Fibroblast of the aortic adventitia (primary cell): ENCODE measurements around the gene PITPNM3. TPM values are rescaled to one million over a fixed set of nuclear protein-coding genes. Genes with fewer than 3 reads are reported as not detected.
A peak's percentile ranks its signal among the peaks of the same experiment; 100 is the strongest.
"Not testable (repeated sequence)": the region's sequence is repeated elsewhere in the genome, so short reads cannot be mapped to it uniquely, and the experiment has no call there.

Source experiments
- DNase-seq: peaks from one replicate; pipeline ENCODE4 v3.0.0-alpha.2; 2010; ENCODE audit warnings: low read depth
- H3K4me3 ChIP-seq: 2 replicates; pipeline ENCODE4 v1.5.1; 2011; ENCODE audit warnings: low read depth, mild to moderate bottlenecking, control low read depth, low read length, moderate library complexity
- total RNA-seq: library from RNA; depleted of rRNA; stranded (reverse); fragments of >200 nt; gene quantifications from 2 replicates; pipeline ENCODE4 v1.2.3, GENCODE V29; 2012; ENCODE audit warnings: low replicate concordance
- TF ChIP-seq, protein P1 (sequence below): IDR thresholded peaks from 2 replicates; pipeline ENCODE4 v1.5.1; 2011; ENCODE audit warnings: mild to moderate bottlenecking, low read length, control low read depth, inconsistent platforms; ENCODE audit not compliant: insufficient read depth

Gene PITPNM3
- total RNA-seq, 1 donor: 1.3 TPM

DNA sequence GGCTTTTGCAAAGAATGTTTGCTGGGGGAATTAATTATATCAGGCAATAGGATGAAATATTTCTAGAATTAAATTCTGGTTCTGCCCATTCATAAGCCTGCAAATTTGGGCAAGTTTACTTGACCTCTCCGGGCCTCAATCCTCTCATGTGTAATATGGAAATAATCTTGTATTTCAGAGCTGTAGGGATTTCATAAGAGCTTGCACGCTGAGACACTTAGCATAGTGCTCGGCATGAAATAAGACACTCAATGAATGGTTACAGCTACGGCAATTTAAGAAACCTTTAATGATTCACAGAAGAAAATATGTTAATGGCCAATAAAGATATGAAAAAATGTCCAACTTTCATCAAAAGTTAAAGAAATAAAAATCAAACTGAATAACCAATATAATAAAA, 40.6 kb upstream of the PITPNM3 start:
- H3K4me3 ChIP-seq: no peak overlapping the region
- DNase-seq: no peak
- TF ChIP-seq, protein P1, sequence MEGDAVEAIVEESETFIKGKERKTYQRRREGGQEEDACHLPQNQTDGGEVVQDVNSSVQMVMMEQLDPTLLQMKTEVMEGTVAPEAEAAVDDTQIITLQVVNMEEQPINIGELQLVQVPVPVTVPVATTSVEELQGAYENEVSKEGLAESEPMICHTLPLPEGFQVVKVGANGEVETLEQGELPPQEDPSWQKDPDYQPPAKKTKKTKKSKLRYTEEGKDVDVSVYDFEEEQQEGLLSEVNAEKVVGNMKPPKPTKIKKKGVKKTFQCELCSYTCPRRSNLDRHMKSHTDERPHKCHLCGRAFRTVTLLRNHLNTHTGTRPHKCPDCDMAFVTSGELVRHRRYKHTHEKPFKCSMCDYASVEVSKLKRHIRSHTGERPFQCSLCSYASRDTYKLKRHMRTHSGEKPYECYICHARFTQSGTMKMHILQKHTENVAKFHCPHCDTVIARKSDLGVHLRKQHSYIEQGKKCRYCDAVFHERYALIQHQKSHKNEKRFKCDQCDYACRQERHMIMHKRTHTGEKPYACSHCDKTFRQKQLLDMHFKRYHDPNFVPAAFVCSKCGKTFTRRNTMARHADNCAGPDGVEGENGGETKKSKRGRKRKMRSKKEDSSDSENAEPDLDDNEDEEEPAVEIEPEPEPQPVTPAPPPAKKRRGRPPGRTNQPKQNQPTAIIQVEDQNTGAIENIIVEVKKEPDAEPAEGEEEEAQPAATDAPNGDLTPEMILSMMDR: no peak

GRCh38 chr17:6596511-6596910, 40.2 kb upstream of the PITPNM3 start:
- TF ChIP-seq, protein P1: no peak
- H3K4me3 ChIP-seq: no peak overlapping the region
- no peak for DNase-seq

GRCh38 chr17:6596081-6596480, 39.7 kb upstream of the PITPNM3 start:
- TF ChIP-seq, protein P1: no peak
- no peak for DNase-seq
- no peak overlapping the region for H3K4me3 ChIP-seq

DNA sequence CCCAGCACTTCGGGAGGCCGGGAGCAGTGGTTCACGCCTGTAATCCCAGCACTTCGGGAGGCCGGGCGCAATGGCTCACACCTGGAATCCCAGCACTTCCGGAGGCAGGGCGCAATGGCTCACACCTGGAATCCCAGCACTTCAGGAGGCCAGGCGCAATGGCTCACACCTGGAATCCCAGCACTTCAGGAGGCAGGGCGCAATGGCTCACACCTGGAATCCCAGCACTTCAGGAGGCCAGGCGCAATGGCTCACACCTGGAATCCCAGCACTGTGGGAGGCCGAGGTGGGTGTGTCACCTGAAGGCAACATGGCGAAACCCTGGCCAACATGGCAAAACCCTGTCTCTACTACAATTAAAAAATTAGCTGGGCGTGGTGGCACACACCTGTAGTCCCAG, 37.0 kb upstream of the PITPNM3 start:
- not testable (repeated sequence) for DNase-seq, H3K4me3 ChIP-seq

- TF ChIP-seq, protein P1: no peak
- DNase-seq: no peak
- no peak overlapping the region for H3K4me3 ChIP-seq
These were observed 35.8 kb upstream of the PITPNM3 start for GRCh38 chr17:6592173-6592572.

DNA sequence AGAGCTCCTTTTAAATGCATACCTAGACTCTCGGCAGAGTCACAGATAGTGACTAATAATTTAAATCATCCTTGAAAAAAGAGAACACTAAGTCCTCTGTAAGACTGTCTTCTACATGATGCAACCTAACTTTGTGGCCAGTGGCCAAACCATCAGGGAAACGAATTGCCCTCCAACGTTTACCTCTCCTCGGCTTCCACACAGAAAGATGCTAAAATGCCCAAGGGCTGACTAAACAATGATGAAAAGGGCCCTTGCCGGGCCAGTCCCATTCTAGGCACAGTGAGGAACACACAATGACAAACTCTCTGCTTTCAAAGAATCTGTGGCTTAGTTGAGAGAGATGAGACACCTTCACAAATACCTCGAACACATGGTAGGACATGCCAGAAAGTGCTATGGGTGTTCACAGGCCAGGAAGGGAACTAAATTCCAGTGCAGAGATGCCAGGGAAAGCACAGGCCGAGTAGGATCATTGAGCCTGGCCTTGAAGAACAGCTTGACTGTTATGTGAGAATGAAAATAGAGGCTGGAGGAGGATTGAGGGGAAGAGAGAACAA, 35.3 kb upstream of the PITPNM3 start:
- peak; percentile 60 for DNase-seq
- TF ChIP-seq, protein P1: no peak

GRCh38 chr17:6589266-6589946, 33.1 kb upstream of the PITPNM3 start:
- DNase-seq: no peak
- TF ChIP-seq, protein P1: no peak
- H3K4me3 ChIP-seq: no peak overlapping the region

More for the DNA sequence above, 35.3 kb upstream of the PITPNM3 start:
- H3K4me3 ChIP-seq: no peak overlapping the region
